ENCODE data around the gene HDAC1. TPM values are rescaled to one million over a fixed set of nuclear protein-coding genes. Genes with fewer than 3 reads are reported as not detected.

Gene HDAC1
- total RNA-seq, 3 donors from 2014 or later: 168 to 177 (median 173) TPM

DNA sequence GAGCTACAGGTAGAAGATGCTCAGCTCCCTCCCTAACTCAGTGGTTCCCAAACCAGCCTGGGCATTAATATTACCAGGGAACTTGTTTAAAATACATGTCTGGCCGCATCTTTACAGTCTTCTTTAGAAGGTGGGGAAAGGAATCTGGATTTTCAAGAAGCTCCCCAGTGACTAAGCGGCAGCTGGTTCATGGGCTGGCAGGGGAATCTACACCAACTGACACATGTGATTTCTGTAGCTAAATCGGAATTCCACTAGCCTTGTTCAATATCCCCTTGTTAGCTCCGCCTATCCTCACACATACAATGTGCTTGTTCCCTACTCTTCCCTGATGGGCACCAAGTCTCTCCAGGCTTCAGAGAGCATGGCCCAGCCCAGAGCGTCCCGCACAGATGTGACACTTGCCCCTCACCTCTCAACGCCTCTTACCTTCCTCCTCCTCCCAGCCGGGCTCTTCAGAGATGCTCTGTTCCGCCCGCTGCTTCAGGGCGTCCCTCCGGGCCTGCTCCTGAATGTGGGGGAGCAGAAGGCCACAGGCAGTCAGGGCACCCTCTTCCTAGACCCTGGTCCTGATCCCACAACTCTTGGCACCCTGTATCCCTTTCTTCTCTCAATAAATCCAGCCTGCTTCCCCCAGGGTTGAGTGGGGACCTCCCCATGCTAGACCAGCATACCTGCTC, 85.8 kb downstream of the HDAC1 start:
- Mint-ChIP-seq H3K4me3 (no peak overlapping the region), H3K9me3 (no peaks in the 10 kb centered on the region), H3K4me1 (ENCODE audit: low read depth) (peaks cover 6% of the 10 kb centered on the region), H3K36me3 (ENCODE audit: insufficient read depth) (peaks cover 36% of the 10 kb centered on the region), H3K27me3 (ENCODE audit: low read depth) (no peaks in the 10 kb centered on the region)
- no peak for ATAC-seq
- DNase-seq: no peak

DNA sequence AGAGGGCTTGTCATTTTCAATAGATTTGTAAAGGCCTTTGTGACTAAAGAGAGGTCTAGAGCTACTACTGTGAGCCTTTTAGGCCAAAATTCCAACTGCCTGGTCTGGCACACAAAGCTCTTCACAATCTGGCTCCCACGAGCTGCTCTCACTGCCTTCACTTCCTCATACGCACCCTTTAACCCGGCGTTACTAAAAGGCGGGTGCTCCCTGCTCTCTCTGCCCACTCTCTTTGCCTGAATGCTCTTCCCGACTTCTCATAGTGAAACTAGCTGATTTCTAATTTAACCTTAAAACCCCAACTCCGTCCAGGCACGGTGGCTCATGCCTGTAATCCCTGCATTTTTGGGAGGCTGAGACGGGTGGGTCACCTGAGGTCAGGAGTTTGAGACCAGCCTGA, 88.2 kb downstream of the HDAC1 start:
- DNase-seq: no peak
- Mint-ChIP-seq H3K4me1 (ENCODE audit: low read depth) (no peaks in the 10 kb centered on the region), H3K36me3 (ENCODE audit: insufficient read depth) (peaks cover 27% of the 10 kb centered on the region), H3K27me3 (ENCODE audit: low read depth) (no peaks in the 10 kb centered on the region), H3K9me3 (no peaks in the 10 kb centered on the region), H3K4me3 (no peak overlapping the region)
- ATAC-seq: no peak

Other genes with a start within 250 kb of the HDAC1 start
- 10 to 100 TPM; 26.9 to 30.4 (median 27.8) TPM for gene TMEM39B, start 219.1 kb upstream of the HDAC1 start, total RNA-seq
- gene KPNA6, start 184.0 kb upstream of the HDAC1 start, total RNA-seq: 10 to 100 TPM; 82.6 to 90.0 (median 88.1) TPM
- 10 to 100 TPM; 80.7 to 86.6 (median 86.0) TPM for gene TXLNA, start 112.4 kb upstream of the HDAC1 start, total RNA-seq
- 10 to 100 TPM in 1 of 3 donors, 1 to 10 TPM in 2; 6.7 to 10.0 (median 7.8) TPM for gene CCDC28B, start 91.5 kb upstream of the HDAC1 start, total RNA-seq
- 1 to 10 TPM; 2.2 to 3.0 (median 2.9) TPM for gene IQCC, start 86.4 kb upstream of the HDAC1 start, total RNA-seq
- not detected for gene DCDC2B, start 83.0 kb upstream of the HDAC1 start, total RNA-seq
- 1 to 10 TPM; 8.0 to 9.2 (median 8.2) TPM for gene TMEM234, start 69.7 kb upstream of the HDAC1 start, total RNA-seq
- 100 to 1,000 TPM; 404 to 436 (median 434) TPM for gene EIF3I, start 69.7 kb upstream of the HDAC1 start, total RNA-seq
- gene FAM167B, start 44.9 kb upstream of the HDAC1 start, total RNA-seq: under 1 TPM in 1 of 3 donors, not detected in 2; 0.25 TPM
- gene LCK, start 40.8 kb upstream of the HDAC1 start, total RNA-seq: 100 to 1,000 TPM; 187 to 238 (median 237) TPM
- gene MARCKSL1, start 44.1 kb downstream of the HDAC1 start, total RNA-seq: 10 to 100 TPM; 25.3 to 33.5 (median 27.8) TPM
- 1 to 10 TPM; 2.7 to 3.5 (median 3.2) TPM for gene FAM229A, start 70.4 kb downstream of the HDAC1 start, total RNA-seq
- gene TSSK3, start 70.5 kb downstream of the HDAC1 start, total RNA-seq: under 1 TPM; 0.71 to 0.98 (median 0.92) TPM
- 10 to 100 TPM; 42.2 to 56.8 (median 46.6) TPM for gene BSDC1, start 102.4 kb downstream of the HDAC1 start, total RNA-seq
- not detected for gene ZBTB8B, start 173.0 kb downstream of the HDAC1 start, total RNA-seq
- under 1 TPM; 0.19 to 0.24 (median 0.23) TPM for gene ZBTB8A, start 247.3 kb downstream of the HDAC1 start, total RNA-seq

Data from activated T-cell treated with anti-CD3 and anti-CD28 coated beads, Interleukin-2, amount 50 U/mL, for 4 hours (primary cell).